IPS DF 4.7 (cell line): ENCODE measurements around the gene CBX8.

ENCODE experiments used
- DNase-seq: peaks from one replicate; pipeline ENCODE4 v3.0.0-alpha.2; 2013; ENCODE audit warnings: low spot score; ENCODE audit errors: extremely low read depth

CBX8 gene

GRCh38 chr17:79792984-79793923, 3.6 kb downstream of the CBX8 start:
- DNase-seq, result no peak

- DNase-seq, result no peak
These were observed 4.5 kb downstream of the CBX8 start for GRCh38 chr17:79792341-79792871.

- DNase-seq, result no peak
These were observed 5.1 kb downstream of the CBX8 start for GRCh38 chr17:79791735-79792161.

- no peak for DNase-seq
These were observed 5.8 kb downstream of the CBX8 start for GRCh38 chr17:79790805-79791734.

- no peak for DNase-seq
These were observed 6.7 kb downstream of the CBX8 start for GRCh38 chr17:79789943-79790804.

GRCh38 chr17:79788989-79789942, 7.6 kb downstream of the CBX8 start:
- no peak for DNase-seq

- DNase-seq, result no peak
These were observed 8.4 kb downstream of the CBX8 start for GRCh38 chr17:79788455-79788854.

GRCh38 chr17:79786930-79787643, 9.8 kb downstream of the CBX8 start:
- no peak for DNase-seq

- no peak for DNase-seq
These were observed 10.7 kb downstream of the CBX8 start for GRCh38 chr17:79785900-79786810.

- no peak for DNase-seq
These were observed 11.6 kb downstream of the CBX8 start for GRCh38 chr17:79785017-79785899.

- DNase-seq, result no peak
These were observed 12.4 kb downstream of the CBX8 start for GRCh38 chr17:79784353-79785016.

- DNase-seq, result no peak
These were observed 13.0 kb downstream of the CBX8 start for GRCh38 chr17:79783891-79784290.

- no peak for DNase-seq
These were observed 14.9 kb downstream of the CBX8 start for GRCh38 chr17:79781736-79782575.

- DNase-seq, result no peak
These were observed 15.7 kb downstream of the CBX8 start for GRCh38 chr17:79781012-79781650.
